GM08714 (cell line): ENCODE measurements around the gene BLOC1S3.

ENCODE experiments used
- H3K4me3 ChIP-seq: fragments of 200-500 bp; sonication (Bioruptor generic); 2 replicates; pipeline ENCODE4 v1.5.1; 2014; ENCODE audit warnings: mild to moderate bottlenecking, low read length, inconsistent platforms
- ZNF274 ChIP-seq: IDR thresholded peaks from 2 replicates; pipeline ENCODE4 v1.6.1; 2012; ENCODE audit warnings: mild to moderate bottlenecking, low read depth, low read length

BLOC1S3 gene

DNA sequence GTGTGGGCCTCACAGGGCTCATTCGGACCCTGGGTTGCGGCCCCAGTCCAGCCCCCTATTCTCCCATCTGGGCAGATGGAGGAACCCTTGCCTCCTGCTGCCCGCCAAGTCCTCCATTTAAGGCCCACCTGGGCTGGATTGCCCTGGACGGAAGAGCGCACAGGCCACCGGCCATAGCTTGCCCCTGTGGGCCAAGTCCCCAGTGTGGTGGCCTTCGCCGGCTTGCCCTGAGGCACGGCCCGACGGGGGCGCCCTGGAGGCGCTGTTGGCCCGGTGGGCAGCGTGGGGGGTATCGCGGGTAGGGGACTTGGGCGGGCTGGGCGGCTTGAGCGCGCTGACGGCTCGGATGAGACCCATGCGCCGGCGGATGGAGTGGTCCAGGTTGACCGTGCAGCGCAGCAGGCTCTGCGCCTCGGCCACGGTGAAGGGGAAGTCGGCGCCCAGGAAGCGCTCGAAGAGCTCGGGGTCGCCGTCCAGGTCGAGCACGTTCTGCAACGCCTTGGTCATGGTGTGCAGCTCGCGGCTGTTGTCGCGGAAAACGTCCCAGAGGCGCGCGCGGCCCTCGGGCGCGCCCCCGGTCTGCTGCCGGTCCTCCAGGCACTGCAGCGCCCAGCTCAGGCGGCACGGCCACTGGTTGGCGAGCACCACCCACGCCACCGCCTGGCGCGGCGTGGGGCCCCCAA lies 26.6 kb upstream of the BLOC1S3 start:
- H3K4me3 ChIP-seq, result no peak overlapping the region; the same call in 1 of the 2 replicates
- TF ChIP-seq ZNF274, result no peak

DNA sequence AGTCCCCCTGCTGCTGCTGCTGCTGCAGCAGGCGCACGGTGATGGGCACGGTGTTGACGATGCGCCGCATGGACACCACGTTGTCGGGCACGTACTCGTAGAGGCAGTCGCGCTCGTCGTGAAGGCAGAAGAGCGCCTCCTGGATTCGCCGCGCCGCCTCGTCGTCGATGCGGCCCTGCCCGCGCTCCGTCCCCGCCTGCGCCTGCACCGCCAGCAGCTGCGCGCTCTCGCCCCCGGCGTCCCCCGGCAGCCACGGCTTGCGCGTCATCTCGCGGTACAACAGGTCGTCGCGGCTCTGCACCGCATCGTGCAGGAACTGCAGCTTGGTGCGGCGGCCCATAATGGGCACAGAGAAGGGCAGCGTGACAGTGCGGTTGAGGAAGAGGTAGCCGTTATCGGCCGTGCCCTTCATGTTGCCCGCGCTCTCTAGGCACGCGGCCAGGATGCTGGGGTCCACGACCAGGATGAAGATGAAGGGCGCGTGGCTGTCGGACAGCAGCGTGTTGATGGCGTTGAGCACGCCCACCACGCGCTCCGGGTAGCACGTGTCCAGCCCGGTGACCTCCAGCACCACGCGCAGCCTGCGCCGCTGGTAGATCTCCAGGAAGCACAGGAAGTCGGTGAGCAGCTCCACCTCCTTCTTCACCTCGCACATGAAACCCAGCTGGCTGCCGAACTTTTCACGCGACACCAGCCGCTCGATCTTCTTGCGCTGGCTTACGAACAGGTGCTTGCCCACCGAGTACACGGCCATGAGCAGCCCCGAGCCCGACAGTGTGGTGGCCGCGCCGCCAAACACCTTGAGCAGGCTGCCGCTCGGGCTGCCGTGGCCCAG lies 25.9 kb upstream of the BLOC1S3 start:
- peak overlapping the region; percentile 4; the same call in 1 of the 2 replicates for H3K4me3 ChIP-seq
- no peak for TF ChIP-seq ZNF274

DNA sequence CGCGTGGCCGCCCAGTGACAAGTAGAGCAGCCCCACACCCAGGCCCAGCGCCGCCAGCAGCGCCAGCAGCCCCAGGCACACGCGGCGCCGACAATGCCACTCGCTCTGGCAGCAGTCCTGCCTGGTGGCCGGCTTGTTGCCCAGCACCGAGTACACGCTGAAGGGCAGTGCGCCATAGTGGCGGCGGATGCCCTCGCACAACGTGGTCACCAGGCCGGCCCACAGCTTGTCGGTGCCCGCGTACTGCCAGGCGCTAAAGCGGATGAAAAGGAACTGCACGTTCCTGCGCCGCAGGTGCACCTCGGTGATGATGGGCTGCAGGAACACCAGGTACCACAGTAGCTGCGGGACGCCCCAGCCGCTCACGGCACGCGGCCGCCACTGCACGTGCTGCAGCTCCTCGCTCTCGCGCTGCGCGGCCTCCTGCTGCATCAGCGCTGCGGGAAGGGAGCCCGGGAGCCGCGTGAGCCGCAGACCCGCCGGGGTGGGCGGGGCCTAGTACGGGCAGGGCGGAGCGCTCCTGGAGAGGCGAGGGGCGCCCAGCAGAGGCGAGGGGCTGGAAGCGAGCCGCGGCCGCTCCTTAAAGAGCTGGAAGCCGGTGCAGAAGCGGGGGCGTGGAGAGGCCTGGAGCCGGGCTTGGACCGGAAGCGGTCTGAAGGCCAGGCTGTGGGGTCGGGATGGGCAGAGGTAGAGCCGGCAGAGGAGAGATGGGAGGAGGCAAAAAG lies 25.1 kb upstream of the BLOC1S3 start:
- H3K4me3 ChIP-seq, result no peak overlapping the region; the same call in 1 of the 2 replicates
- no peak for TF ChIP-seq ZNF274

GRCh38 chr19:45154064-45154827 lies 24.3 kb upstream of the BLOC1S3 start:
- TF ChIP-seq ZNF274, result no peak
- no peak overlapping the region for H3K4me3 ChIP-seq

DNA sequence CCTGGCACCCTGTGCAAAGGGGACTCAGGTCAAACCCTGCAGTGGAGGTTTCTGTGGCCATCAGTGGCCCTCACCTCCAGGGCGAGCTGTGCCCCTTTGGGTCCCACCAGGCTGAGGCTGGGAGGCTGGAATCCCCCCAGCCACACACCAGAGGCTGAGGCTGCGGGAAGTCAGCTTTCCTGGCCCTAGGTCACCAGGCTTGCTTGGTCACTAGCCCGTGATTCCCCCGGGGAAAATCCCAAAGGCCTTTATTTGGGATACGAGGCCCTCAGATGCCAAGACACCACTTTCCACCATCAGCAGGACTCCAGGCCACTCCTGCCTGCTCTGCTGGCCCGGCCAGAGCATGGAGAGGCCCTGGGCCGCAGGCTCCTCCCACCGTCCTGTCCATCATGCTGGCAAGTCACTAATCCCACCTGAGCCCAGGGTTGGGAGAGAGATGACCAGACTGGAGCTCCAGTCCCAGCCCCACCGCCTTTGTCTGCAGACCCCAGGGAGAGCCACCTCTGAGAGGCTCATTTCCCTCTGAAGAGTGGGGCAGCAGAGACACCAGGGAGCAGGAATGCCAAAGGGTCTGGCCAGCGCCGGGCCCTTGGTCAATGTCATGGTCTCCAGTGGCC lies 22.5 kb upstream of the BLOC1S3 start:
- no peak for TF ChIP-seq ZNF274
- H3K4me3 ChIP-seq, result no peak overlapping the region

- no peak for TF ChIP-seq ZNF274
- no peak overlapping the region for H3K4me3 ChIP-seq
These were observed 21.8 kb upstream of the BLOC1S3 start for GRCh38 chr19:45156751-45157150.

DNA sequence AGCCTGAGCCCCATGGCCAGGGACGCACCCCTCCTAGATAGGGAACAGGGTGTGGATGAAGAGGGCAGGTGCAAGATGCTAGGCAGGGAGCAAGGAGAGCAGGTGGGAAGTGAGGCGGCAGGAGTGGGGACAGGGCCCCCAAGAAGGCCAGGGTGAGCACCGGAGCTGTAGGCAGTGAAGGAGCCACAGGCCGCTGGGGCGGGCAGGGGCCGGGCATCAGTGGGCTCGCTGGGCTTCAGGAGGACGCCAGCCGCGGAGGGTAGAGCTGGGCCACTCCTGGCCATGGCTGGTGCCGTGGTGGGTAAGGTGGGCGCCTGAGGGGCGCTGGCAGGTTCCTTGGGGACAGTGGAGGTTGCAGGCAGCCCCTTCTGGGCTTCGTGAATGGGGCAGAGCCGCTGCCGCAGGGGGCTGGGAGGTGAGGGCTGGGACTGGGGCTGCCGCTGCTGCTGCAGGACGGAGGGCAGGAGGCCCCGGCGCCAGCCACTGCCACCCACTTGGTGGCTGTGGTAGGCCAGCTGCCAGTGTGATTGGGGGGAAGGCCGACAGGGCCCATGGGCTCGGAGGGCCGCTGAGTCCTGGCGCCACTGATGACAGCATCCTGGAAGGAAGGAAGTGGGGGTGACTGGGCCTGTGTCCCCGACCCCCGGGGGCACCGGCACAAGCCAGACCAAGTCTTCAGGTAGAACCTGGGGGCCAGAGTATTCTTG lies 19.9 kb upstream of the BLOC1S3 start:
- TF ChIP-seq ZNF274, result no peak
- H3K4me3 ChIP-seq, result no peak overlapping the region

DNA sequence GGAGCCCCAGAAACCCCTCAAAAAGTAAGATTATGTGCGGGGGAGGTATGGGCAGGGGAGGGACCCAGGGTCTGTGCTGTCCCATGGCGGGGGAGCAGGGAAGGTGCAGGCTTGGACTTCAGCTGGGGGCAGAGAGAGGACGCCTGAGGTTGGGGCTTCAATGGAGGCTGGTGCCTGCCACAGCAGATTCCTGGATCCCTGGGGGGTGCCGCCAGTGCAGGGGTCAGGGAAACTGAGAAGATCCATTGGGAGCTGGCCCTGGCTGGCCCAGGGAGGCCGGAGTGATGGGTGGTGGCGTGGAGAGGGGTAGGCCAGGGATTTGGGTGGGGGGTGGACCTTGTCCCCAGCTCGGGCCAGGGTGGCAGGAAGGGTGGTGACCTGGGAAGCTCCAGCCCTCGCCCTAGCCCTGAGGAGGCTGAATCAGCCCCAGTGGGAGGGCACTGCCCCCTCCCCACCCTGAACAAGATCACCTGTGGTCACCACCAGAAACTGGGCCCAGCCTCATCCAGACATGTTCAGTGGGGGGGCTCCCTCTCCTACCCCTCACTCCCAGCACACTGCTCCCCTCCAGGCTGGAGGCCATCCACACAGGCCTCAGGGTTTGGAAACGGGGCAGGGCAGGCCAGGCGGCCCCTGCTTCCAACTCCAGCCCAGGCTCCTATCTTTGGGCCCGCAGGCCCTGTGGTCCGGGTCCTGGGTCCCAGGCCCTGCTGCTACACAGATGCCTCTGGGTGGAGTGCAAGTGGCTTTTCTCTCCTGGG lies 19.2 kb upstream of the BLOC1S3 start:
- TF ChIP-seq ZNF274, result no peak
- no peak overlapping the region for H3K4me3 ChIP-seq

DNA sequence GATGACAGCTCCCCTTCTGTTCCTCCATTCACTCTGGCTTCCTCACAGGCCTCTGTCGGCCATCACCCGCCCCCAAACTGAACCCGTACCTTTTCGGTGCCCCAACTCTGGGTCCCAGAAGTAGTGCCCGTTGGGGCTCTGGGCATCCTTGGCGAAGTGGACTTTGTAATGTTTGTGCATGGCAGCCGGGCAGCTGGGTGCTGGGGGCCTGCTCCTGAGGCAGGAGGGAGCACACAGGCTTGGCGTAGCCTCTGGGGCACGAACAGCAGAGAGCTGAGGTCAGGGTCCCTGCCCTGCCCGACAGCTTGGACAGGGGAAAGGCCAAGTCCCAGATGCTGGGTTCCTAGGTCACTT lies 18.6 kb upstream of the BLOC1S3 start:
- TF ChIP-seq ZNF274, result no peak
- no peak overlapping the region for H3K4me3 ChIP-seq

DNA sequence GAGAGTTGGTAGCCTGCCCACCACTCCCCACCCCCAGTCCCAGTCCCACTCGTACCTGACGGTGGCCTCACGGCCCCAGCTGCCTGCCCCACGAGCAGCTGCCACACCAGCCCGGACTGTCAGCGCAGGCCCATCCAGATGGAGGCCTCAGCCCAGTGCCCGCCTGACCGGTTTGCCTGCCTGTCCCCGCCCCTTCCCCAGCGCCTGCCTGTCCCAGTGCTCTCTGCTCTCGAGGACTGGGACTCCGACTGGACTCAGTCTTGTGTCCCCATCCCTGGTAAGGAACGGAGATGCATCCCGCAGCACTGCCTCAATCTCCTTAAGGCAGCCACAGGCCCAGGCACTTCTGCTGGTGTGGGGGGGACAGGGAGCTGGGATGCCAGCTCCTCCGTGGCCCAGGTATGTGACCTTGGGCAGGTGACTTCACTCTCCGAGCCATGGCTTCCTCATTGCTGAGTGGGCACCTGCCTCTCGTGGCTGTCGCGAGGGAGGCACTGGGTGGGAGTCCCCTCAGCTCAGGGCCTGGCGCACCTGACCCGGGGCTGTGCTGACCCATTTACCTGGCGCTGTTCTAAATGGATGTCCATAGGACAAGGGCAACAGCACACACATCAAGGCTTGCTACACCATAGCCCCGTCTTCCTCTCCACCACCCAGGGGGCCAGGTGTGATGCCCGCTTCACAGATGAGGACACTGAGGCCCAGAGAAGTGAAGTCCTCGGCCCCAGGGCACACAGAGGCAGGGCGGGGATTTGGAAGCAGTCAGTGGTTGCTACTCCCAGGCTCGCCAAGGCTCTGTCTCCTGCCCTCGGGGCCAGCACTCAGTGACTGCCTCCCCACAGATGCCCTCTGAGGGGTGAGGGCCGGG lies 17.5 kb upstream of the BLOC1S3 start, which contains the start of gene NKPD1:
Gene NKPD1, minus strand, starts transcription at position 113 of the 868 bp plus-strand sequence. CDS start 832 bp downstream, outside the sequence.
- no peak within 1 kb of the TSS for H3K4me3 ChIP-seq

More for the DNA sequence above, 17.5 kb upstream of the BLOC1S3 start, which contains the start of gene NKPD1:
- TF ChIP-seq ZNF274, result no peak
